ENCODE results near the gene PPM1B.

DNA sequence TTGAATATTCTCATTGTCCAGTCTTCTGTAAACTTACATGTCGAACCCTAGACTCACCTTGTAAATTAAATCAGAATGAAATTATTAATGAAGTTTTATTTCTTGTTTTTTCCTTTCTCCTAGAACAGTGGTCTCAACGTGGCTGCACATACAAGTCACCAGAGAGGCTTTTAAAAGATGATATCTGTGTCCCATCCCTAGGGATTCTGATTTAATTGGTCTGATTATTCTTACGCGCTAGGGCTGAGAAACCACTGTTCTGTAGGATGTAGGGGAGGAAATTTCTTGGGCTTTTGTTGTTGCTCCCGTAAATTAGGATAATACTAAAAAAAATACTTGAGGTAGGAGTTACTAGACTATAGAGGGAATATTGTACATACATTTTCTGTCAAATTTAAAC lies 32.1 kb downstream of the PPM1B start:
- TF ChIP-seq, protein P1, sequence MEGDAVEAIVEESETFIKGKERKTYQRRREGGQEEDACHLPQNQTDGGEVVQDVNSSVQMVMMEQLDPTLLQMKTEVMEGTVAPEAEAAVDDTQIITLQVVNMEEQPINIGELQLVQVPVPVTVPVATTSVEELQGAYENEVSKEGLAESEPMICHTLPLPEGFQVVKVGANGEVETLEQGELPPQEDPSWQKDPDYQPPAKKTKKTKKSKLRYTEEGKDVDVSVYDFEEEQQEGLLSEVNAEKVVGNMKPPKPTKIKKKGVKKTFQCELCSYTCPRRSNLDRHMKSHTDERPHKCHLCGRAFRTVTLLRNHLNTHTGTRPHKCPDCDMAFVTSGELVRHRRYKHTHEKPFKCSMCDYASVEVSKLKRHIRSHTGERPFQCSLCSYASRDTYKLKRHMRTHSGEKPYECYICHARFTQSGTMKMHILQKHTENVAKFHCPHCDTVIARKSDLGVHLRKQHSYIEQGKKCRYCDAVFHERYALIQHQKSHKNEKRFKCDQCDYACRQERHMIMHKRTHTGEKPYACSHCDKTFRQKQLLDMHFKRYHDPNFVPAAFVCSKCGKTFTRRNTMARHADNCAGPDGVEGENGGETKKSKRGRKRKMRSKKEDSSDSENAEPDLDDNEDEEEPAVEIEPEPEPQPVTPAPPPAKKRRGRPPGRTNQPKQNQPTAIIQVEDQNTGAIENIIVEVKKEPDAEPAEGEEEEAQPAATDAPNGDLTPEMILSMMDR (IDR thresholded peaks at IDR 0.05), result no peak
- no peak for TF ChIP-seq POLR2A (IDR thresholded peaks at IDR 0.05)

Measured in thyroid gland (tissue), 4 donors.